Naive thymus-derived CD4-positive, alpha-beta T cell (primary cell): ENCODE data around the gene KCNG3. TPM values are rescaled to one million over a fixed set of nuclear protein-coding genes. Genes with fewer than 3 reads are reported as not detected.

Experiments
- ATAC-seq: fragments of 150-1000 bp; cut with Tn5 transposase; 2 replicates; pipeline ENCODE4 v1.10.0; 2021; ENCODE audit warnings: mild to moderate bottlenecking, moderate library complexity
- CTCF ChIA-PET: fragments of 350-600 bp; sonication (Branson Sonifier 250); formaldehyde crosslinking; loops from one replicate; lab custom pipeline; 2021; ENCODE audit warnings: antibody characterized with exemption; lab: Charles Lee
- POLR2A ChIA-PET: fragments of 350-600 bp; sonication (Branson Sonifier 250); formaldehyde crosslinking; loops from one replicate; lab custom pipeline; 2021; ENCODE audit warnings: antibody characterized with exemption, inconsistent platforms; lab: Charles Lee
- DNase-seq, 9 donors: peaks; one replicate each; pipeline versions ENCODE4 v3.0.0 to v3.0.0-alpha.2; 2020 to 2022; ENCODE audit warnings: mixed read lengths in 1 of 9
- H3K27ac ChIP-seq: one replicate; pipeline ENCODE4 v1.7.0; 2013; ENCODE audit warnings: mild to moderate bottlenecking, low read depth, low read length, moderate library complexity
- H3K27me3 ChIP-seq, 2 donors: one replicate each; pipeline ENCODE4 v1.7.0; 2013; ENCODE audit warnings: low read length in 2 of 2, mild to moderate bottlenecking in 2 of 2, moderate library complexity in 2 of 2; ENCODE audit not compliant: control insufficient read depth in 2 of 2, insufficient read depth in 2 of 2
- H3K36me3 ChIP-seq, 3 experiments: 1 replicate in 2 of 3; 2 replicates in 1 of 3; pipeline ENCODE4 v1.7.0; 2013; ENCODE audit warnings: low read length in 3 of 3, mild to moderate bottlenecking in 3 of 3, moderate library complexity in 1 of 3; ENCODE audit not compliant: insufficient read depth in 3 of 3, control insufficient read depth in 2 of 3
- H3K4me1 ChIP-seq, 2 donors: one replicate each; pipeline ENCODE4 v1.7.0; 2013; ENCODE audit warnings: low read length in 2 of 2, mild to moderate bottlenecking in 2 of 2, moderate library complexity in 1 of 2; ENCODE audit not compliant: control insufficient read depth in 2 of 2, insufficient read depth in 2 of 2
- H3K4me3 ChIP-seq: 2 replicates; pipeline ENCODE4 v1.7.0; 2013; ENCODE audit warnings: mild to moderate bottlenecking, low read length
- H3K9me3 ChIP-seq, 3 experiments: 1 replicate in 2 of 3; 2 replicates in 1 of 3; pipeline ENCODE4 v1.7.0; 2013; ENCODE audit warnings: low read length in 3 of 3; ENCODE audit not compliant: control insufficient read depth in 2 of 3
- H3K27ac Mint-ChIP-seq, 9 donors: one replicate each; pipeline ENCODE4 v1.8.0; 2020 to 2022; ENCODE audit warnings: mixed read lengths in 9 of 9, mild to moderate bottlenecking in 8 of 9, moderate library complexity in 5 of 9, inconsistent platforms in 2 of 9
- H3K27me3 Mint-ChIP-seq, 5 donors: one replicate each; pipeline ENCODE4 v1.8.0; 2021 to 2022; ENCODE audit warnings: mixed read lengths in 5 of 5, mild to moderate bottlenecking in 1 of 5
- H3K36me3 Mint-ChIP-seq, 5 donors: one replicate each; pipeline ENCODE4 v1.8.0; 2020 to 2022; ENCODE audit warnings: mixed read lengths in 5 of 5, mild to moderate bottlenecking in 3 of 5, inconsistent platforms in 1 of 5
- H3K4me1 Mint-ChIP-seq, 7 donors: one replicate each; pipeline ENCODE4 v1.8.0; 2020 to 2022; ENCODE audit warnings: mixed read lengths in 7 of 7, mild to moderate bottlenecking in 3 of 7, inconsistent platforms in 1 of 7
- H3K4me3 Mint-ChIP-seq, 10 donors: one replicate each; pipeline ENCODE4 v1.8.0; 2020 to 2022; ENCODE audit warnings: mild to moderate bottlenecking in 10 of 10, mixed read lengths in 10 of 10, moderate library complexity in 6 of 10, inconsistent platforms in 2 of 10
- H3K9me3 Mint-ChIP-seq, 11 donors: one replicate each; pipeline ENCODE4 v1.8.0; 2020 to 2022; ENCODE audit warnings: mixed read lengths in 11 of 11, mild to moderate bottlenecking in 4 of 11, inconsistent platforms in 1 of 11, moderate library complexity in 1 of 11
- intact Hi-C, 2 donors: fragments of 100-400 bp; cut with micrococcal nuclease; formaldehyde crosslinking; loops; one replicate each; pipeline ENCODE4 v1.15.1; 2023
- polyA plus RNA-seq, 2 donors: library from polyadenylated mRNA; unstranded; fragments of 300-500 nt; fragmentation: Illumina TruSeq; gene quantifications; one replicate each; pipeline ENCODE4 v1.2.3, GENCODE V29; 2021
- total RNA-seq, 6 experiments: library from RNA in 5 of 6; stranded (reverse) in 5 of 6; gene quantifications; 1 replicate in 5 of 6; 2 replicates in 1 of 6; pipeline ENCODE4 v1.2.3 and lab custom pipeline; 2021 to 2026

KCNG3 gene
- total and polyA plus RNA-seq, 7 experiments from 2014 or later, result 0.08 to 0.48 (median 0.11) TPM; not detected in 2

DNA sequence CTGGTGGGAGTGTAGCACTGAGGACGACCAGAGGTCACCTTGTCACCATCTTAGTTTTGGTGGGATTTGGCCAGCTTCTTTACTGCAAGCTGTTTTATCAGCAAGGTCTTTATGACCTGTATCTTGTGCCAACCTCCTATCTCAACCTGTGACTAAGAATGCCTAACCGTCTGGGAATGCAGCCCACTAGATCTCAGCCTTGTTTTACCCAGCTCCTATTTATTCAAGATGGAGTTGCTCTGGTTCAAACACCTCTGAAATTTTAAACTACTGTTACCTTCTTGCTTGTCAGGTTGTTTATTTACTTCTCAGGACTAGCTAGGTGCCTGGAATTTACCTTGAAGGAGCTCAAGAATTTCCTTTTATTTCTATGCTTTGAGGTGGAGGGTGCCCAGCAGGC, 9.5 kb upstream of the KCNG3 start:
- Mint-ChIP-seq H3K9me3 (no peaks in the 10 kb centered on the region), H3K4me3 (no peak overlapping the region), H3K36me3 (peaks cover 0 to 5% (median 0%) of the 10 kb centered on the region in 5 donors), H3K27ac (no peak overlapping the region), H3K27me3 (peaks cover 0 to 8% (median 0%) of the 10 kb centered on the region in 5 donors), H3K4me1 (no peaks in the 10 kb centered on the region)
- Histone ChIP-seq H3K4me3 (no peak overlapping the region), H3K27ac (no peak overlapping the region), H3K36me3 (no peaks in the 10 kb centered on the region), H3K9me3 (no peaks in the 10 kb centered on the region), H3K27me3 (no peaks in the 10 kb centered on the region), H3K4me1 (no peaks in the 10 kb centered on the region)
- CTCF ChIA-PET, result no interaction called here
- POLR2A ChIA-PET, result no interaction called here
- DNase-seq (no peak), ATAC-seq (no peak)
- intact Hi-C loops, result no loop called here

DNA sequence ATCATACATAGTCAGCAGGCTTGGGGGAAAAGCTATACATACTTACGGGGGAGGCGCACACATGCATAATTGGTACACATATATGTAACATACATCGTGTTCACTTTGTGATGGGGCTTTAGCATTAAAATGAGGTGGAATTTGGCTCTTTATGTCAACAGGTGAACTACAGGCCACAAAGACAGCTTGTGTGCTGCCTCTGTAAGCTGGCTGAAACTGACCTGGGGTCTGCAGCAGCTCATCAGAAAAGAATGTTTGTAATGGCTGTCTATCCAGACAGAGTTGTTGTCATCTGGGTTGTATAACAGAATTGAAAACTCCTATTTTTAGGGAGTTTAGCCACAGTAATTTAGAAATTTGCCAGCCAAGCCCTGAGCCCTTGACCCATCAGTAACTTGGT, 4.7 kb upstream of the KCNG3 start:
- peaks cover 0 to 4% of the 10 kb centered on the region in 2 donors for H3K4me1 ChIP-seq
- ChIA-PET CTCF (interaction anchor here (0.8 to 4.0 kb wide), 3 partner anchors 12 to 165 kb away, joined by 3 to 21 read pairs (median 4); no protein-coding TSS in a partner anchor), POLR2A (interaction anchor here (1.0 kb wide), 1 partner anchor 312 kb away, joined by 5 read pairs; no protein-coding TSS in a partner anchor)
- H3K9me3 ChIP-seq, result no peaks in the 10 kb centered on the region
- no peaks in the 10 kb centered on the region for H3K36me3 Mint-ChIP-seq
- ATAC-seq, result no peak
- no peak overlapping the region for H3K4me3 Mint-ChIP-seq
- no peak overlapping the region for H3K4me3 ChIP-seq
- H3K9me3 Mint-ChIP-seq, result no peaks in the 10 kb centered on the region
- DNase-seq, result no peak
- no peak overlapping the region for H3K27ac ChIP-seq
- H3K27me3 Mint-ChIP-seq, result peaks cover 0 to 21% (median 0%) of the 10 kb centered on the region in 5 donors
- peaks cover 0 to 12% (median 9%) of the 10 kb centered on the region in 7 donors for H3K4me1 Mint-ChIP-seq
- no peaks in the 10 kb centered on the region for H3K27me3 ChIP-seq
- intact Hi-C loops, result loop anchor here in 1 of 2 donors (10.0 kb wide), 2 partner anchors 394 to 654 kb away; no protein-coding TSS in a partner anchor
- H3K27ac Mint-ChIP-seq, result no peak overlapping the region
- H3K36me3 ChIP-seq, result no peaks in the 10 kb centered on the region

DNA sequence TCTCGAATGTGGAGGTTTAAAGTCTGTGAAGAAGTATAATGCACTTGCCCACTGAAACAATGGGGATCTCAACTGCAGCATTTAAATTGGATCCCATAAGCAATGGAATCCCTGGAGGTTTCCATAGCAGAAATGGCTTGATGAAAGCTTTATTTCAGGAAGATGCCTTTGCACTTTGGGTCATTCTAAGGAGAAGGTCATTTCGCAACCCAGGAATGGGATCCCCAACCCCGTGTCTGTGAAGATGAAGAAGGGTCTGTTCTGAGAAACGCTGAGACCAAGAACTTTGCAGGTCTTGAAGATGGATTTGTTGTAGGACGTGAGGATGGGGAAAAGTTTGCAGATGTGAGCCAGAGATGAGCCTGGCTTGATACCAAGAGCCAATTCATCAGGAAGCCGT, 1.8 kb upstream of the KCNG3 start:
- Histone ChIP-seq H3K27me3 (no peaks in the 10 kb centered on the region), H3K4me1 (peaks cover 0 to 10% of the 10 kb centered on the region in 2 donors), H3K27ac (no peak overlapping the region), H3K4me3 (no peak overlapping the region), H3K36me3 (no peaks in the 10 kb centered on the region), H3K9me3 (no peaks in the 10 kb centered on the region)
- CTCF ChIA-PET, result interaction anchor here (0.8 to 4.0 kb wide), 8 partner anchors 31 to 180 kb away, joined by 3 to 21 read pairs (median 3); no protein-coding TSS in a partner anchor
- no peaks in the 10 kb centered on the region for H3K36me3 Mint-ChIP-seq
- ATAC-seq (no peak), DNase-seq (no peak)
- H3K9me3 Mint-ChIP-seq, result no peaks in the 10 kb centered on the region
- intact Hi-C loops, result loop anchor here (1.0 to 10.0 kb wide), 9 partner anchors 71 to 651 kb away; partner anchors contain the start of genes COX7A2L (in 2 of the 2) and MTA3 (in 1 of the 2)
- POLR2A ChIA-PET, result no interaction called here
- H3K4me1 Mint-ChIP-seq, result peaks cover 0 to 18% (median 10%) of the 10 kb centered on the region in 7 donors
- peak overlapping the region in 4 of 10 donors; percentile 16 to 67 (median 25) for H3K4me3 Mint-ChIP-seq
- peak overlapping the region in 1 of 9 donors; percentile 10 for H3K27ac Mint-ChIP-seq
- H3K27me3 Mint-ChIP-seq, result peaks cover 0 to 42% (median 5%) of the 10 kb centered on the region in 5 donors

DNA sequence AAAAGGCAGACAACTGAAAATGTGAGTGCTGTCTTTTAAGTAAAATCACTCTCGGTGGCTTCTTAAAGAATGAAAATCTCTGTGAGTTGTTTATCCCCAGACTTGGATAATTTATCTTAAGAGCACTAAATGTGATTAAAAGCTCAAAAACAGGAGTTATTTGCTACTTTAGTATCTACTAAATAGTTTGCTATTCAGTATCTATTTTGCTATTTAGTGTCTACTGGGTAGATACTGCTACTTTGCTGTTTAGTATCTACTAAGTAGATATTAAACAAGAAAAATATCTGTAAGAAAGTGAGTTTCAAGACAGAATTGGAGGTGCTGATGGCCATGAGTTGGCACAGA, 1.4 kb upstream of the KCNG3 start:
- peaks cover 0 to 10% of the 10 kb centered on the region in 2 donors for H3K4me1 ChIP-seq
- no peaks in the 10 kb centered on the region for H3K27me3 ChIP-seq
- ATAC-seq (no peak), DNase-seq (no peak)
- no peaks in the 10 kb centered on the region for H3K36me3 Mint-ChIP-seq
- H3K27me3 Mint-ChIP-seq, result peaks cover 0 to 44% (median 5%) of the 10 kb centered on the region in 5 donors
- no peaks in the 10 kb centered on the region for H3K9me3 ChIP-seq
- ChIA-PET CTCF (interaction anchor here (0.8 to 4.0 kb wide), 8 partner anchors 32 to 181 kb away, joined by 3 to 21 read pairs (median 3); no protein-coding TSS in a partner anchor), POLR2A (no interaction called here)
- peak overlapping the region; percentile 60 for H3K4me3 ChIP-seq
- H3K27ac Mint-ChIP-seq, result peak overlapping the region in 8 of 9 donors; percentile 75 to 93 (median 84)
- H3K27ac ChIP-seq, result no peak overlapping the region
- peaks cover 0 to 18% (median 10%) of the 10 kb centered on the region in 7 donors for H3K4me1 Mint-ChIP-seq
- intact Hi-C loops, result loop anchor here (1.0 to 10.0 kb wide), 9 partner anchors 72 to 650 kb away; partner anchors contain the start of genes COX7A2L (in 2 of the 2) and MTA3 (in 1 of the 2)
- H3K4me3 Mint-ChIP-seq, result peak overlapping the region; percentile 82 to 99 (median 96)
- no peaks in the 10 kb centered on the region for H3K36me3 ChIP-seq
- no peaks in the 10 kb centered on the region for H3K9me3 Mint-ChIP-seq

DNA sequence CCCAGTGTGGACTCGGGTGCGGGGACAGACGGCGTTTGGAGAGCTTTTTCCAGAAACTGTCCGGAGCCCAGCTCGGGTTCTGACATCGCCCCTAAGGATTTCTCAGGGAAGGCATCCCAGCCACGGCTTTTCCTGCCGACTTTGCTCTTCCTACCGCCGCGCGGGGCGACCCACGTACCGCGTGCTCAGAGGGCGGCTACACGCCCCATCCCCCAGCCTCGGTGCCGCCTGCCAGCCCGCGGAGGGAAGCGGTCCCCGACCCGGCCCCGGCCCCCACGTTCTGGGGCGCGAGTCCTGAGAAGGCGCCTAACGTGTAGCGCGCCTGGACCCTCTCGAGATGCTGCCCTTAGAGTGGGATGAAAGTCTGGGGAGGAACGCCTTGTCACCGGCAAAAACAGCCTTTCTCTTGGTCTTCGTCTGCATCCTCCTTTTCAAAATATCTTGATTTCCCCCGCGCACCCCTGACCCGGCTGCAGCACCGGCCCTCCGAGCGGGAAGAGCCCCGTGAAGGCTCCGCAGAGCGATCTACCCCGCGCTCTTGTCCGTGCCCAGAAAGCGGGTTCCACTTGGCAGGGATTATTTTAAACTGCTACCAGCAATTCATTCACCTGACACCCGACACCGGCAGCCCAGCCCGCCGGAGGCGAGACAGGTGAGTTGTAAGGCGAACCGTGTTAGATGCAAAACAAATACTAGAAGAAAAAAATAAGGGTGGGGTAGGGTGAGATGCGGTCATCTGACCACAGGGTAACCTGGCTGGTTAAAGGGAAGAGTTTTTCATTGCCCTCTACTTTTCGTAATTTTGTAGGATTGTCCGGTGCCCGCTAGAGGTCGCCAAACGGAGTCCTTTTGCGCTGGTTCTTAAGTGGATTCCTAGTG, 812 bp upstream of the KCNG3 start:
- Histone ChIP-seq H3K9me3 (no peaks in the 10 kb centered on the region), H3K27ac (peak overlapping the region; percentile 51), H3K4me1 (peaks cover 0 to 10% of the 10 kb centered on the region in 2 donors), H3K36me3 (no peaks in the 10 kb centered on the region), H3K4me3 (peak overlapping the region; percentile 60), H3K27me3 (no peaks in the 10 kb centered on the region)
- ChIA-PET POLR2A (interaction anchor here (0.6 to 1.0 kb wide), 4 partner anchors 73 to 1977 kb away, joined by 3 to 5 read pairs (median 4); no protein-coding TSS in a partner anchor), CTCF (interaction anchor here (0.6 to 4.0 kb wide), 8 partner anchors 32 to 1906 kb away, joined by 3 to 21 read pairs (median 4); no protein-coding TSS in a partner anchor)
- Mint-ChIP-seq H3K36me3 (no peaks in the 10 kb centered on the region), H3K9me3 (no peaks in the 10 kb centered on the region), H3K4me1 (peaks cover 0 to 18% (median 10%) of the 10 kb centered on the region in 7 donors), H3K27me3 (peaks cover 0 to 49% (median 5%) of the 10 kb centered on the region in 5 donors), H3K4me3 (peak overlapping the region; percentile 82 to 99 (median 96)), H3K27ac (peak overlapping the region; percentile 37 to 93 (median 83))
- DNase-seq, result peak; percentile 60 to 83 (median 77)
- ATAC-seq, result peak; percentile 74
- intact Hi-C loops, result loop anchor here (1.0 to 10.0 kb wide), 11 partner anchors 72 to 650 kb away; partner anchors contain the start of genes COX7A2L (in 2 of the 2) and MTA3 (in 1 of the 2)
